Mesenchymal stem cell (in vitro differentiated cells and primary cell): ENCODE data around the gene NEK11.

Source experiments
- DNase-seq: peaks from one replicate; pipeline ENCODE4 v3.0.0-alpha.2; 2013
- H2AFZ ChIP-seq: one replicate; pipeline ENCODE4 v1.6.1; 2013; ENCODE audit warnings: low read depth, mild to moderate bottlenecking, control low read depth, inconsistent platforms, low read length, moderate library complexity
- H2AK5ac ChIP-seq: 2 replicates; pipeline ENCODE4 v1.6.1; 2013; ENCODE audit warnings: low read length, moderate library complexity, mild to moderate bottlenecking, inconsistent platforms; ENCODE audit not compliant: severe bottlenecking
- H2BK120ac ChIP-seq: one replicate; pipeline ENCODE4 v1.6.1; 2013; ENCODE audit warnings: low read depth, mild to moderate bottlenecking, inconsistent platforms, low read length, moderate library complexity
- H2BK12ac ChIP-seq, 2 experiments: one replicate each; pipeline ENCODE4 v1.6.1; 2013; ENCODE audit warnings: inconsistent platforms in 2 of 2, low read length in 2 of 2, mild to moderate bottlenecking in 2 of 2, moderate library complexity in 2 of 2, control low read depth in 1 of 2
- H2BK15ac ChIP-seq: one replicate; pipeline ENCODE4 v1.6.1; 2013; ENCODE audit warnings: mild to moderate bottlenecking, low read depth, inconsistent platforms; ENCODE audit not compliant: poor library complexity, severe bottlenecking
- H2BK5ac ChIP-seq: 2 replicates; pipeline ENCODE4 v1.6.1; 2013; ENCODE audit warnings: low read depth, mild to moderate bottlenecking, low read length, control low read depth, inconsistent platforms; ENCODE audit not compliant: poor library complexity, severe bottlenecking
- H3K14ac ChIP-seq, 2 experiments: one replicate each; pipeline ENCODE4 v1.6.1; 2013; ENCODE audit warnings: inconsistent platforms in 2 of 2, low read length in 2 of 2, control low read depth in 1 of 2, mild to moderate bottlenecking in 1 of 2, moderate library complexity in 1 of 2
- H3K18ac ChIP-seq, 2 experiments: one replicate each; pipeline ENCODE4 v1.6.1; 2013; ENCODE audit warnings: inconsistent platforms in 2 of 2, low read length in 2 of 2, control low read depth in 1 of 2, low read depth in 1 of 2, mild to moderate bottlenecking in 1 of 2
- H3K23ac ChIP-seq, 2 experiments: one replicate each; pipeline ENCODE4 v1.6.1; 2013; ENCODE audit warnings: inconsistent platforms in 2 of 2, low read length in 2 of 2, mild to moderate bottlenecking in 2 of 2, moderate library complexity in 2 of 2, control low read depth in 1 of 2
- H3K27ac ChIP-seq: 2 replicates; pipeline ENCODE4 v1.5.1; 2013; ENCODE audit warnings: mild to moderate bottlenecking, moderate library complexity, low read length, control low read depth, inconsistent platforms; ENCODE audit not compliant: poor library complexity, severe bottlenecking
- H3K27me3 ChIP-seq, 2 experiments: 2 replicates each; pipeline versions ENCODE4 v1.6.1 to v1.7.0; 2013; ENCODE audit warnings: low read length in 2 of 2, mild to moderate bottlenecking in 2 of 2, moderate library complexity in 2 of 2, control low read depth in 1 of 2, inconsistent platforms in 1 of 2; ENCODE audit not compliant: control insufficient read depth in 1 of 2, insufficient read depth in 1 of 2
- H3K36me3 ChIP-seq, 2 experiments: 2 replicates each; pipeline versions ENCODE4 v1.6.1 to v1.7.0; 2013; ENCODE audit warnings: low read length in 2 of 2, control low read depth in 1 of 2, inconsistent platforms in 1 of 2, low read depth in 1 of 2, mild to moderate bottlenecking in 1 of 2; ENCODE audit not compliant: insufficient read depth in 2 of 2, control insufficient read depth in 1 of 2
- H3K4ac ChIP-seq, 2 experiments: one replicate each; pipeline ENCODE4 v1.6.1; 2013; ENCODE audit warnings: inconsistent platforms in 2 of 2, low read length in 2 of 2, mild to moderate bottlenecking in 2 of 2, moderate library complexity in 2 of 2, control low read depth in 1 of 2, low read depth in 1 of 2
- H3K4me1 ChIP-seq: 2 replicates; pipeline ENCODE4 v1.6.1; 2013; ENCODE audit warnings: low read depth, low read length, control low read depth; ENCODE audit not compliant: control insufficient read depth, insufficient read depth
- H3K4me2 ChIP-seq: 2 replicates; pipeline ENCODE4 v1.6.1; 2013; ENCODE audit warnings: low read length, mild to moderate bottlenecking, inconsistent platforms; ENCODE audit not compliant: poor library complexity, severe bottlenecking
- H3K4me3 ChIP-seq, 2 experiments: 2 replicates each; pipeline versions ENCODE4 v1.5.1 to v1.7.0; 2013; ENCODE audit warnings: low read length in 2 of 2, mild to moderate bottlenecking in 2 of 2, control low read depth in 1 of 2, low read depth in 1 of 2; ENCODE audit not compliant: insufficient read depth in 1 of 2
- H3K79me1 ChIP-seq: replicated peaks from 2 replicates; pipeline ENCODE4 v1.6.1; 2013; ENCODE audit warnings: mild to moderate bottlenecking, control low read depth, low read length, inconsistent platforms; ENCODE audit not compliant: poor library complexity, severe bottlenecking
- H3K9ac ChIP-seq: 2 replicates; pipeline ENCODE4 v1.7.0; 2013; ENCODE audit warnings: mild to moderate bottlenecking, low read length, moderate library complexity
- H3K9me3 ChIP-seq: 2 replicates; pipeline ENCODE4 v1.7.0; 2013; ENCODE audit warnings: mild to moderate bottlenecking, low read length; ENCODE audit not compliant: control insufficient read depth
- H4K8ac ChIP-seq: one replicate; pipeline ENCODE4 v1.6.1; 2013; ENCODE audit warnings: inconsistent platforms, mild to moderate bottlenecking, low read length, moderate library complexity
- H4K91ac ChIP-seq: one replicate; pipeline ENCODE4 v1.6.1; 2013; ENCODE audit warnings: mild to moderate bottlenecking, low read length, inconsistent platforms
- WGBS: methylation state at CpG from one replicate; pipeline ENCODE4 v1.1.7; 2013; ENCODE audit warnings: mixed read lengths; 5-methylcytosine and 5-hydroxymethylcytosine counted together

The NEK11 gene

DNA sequence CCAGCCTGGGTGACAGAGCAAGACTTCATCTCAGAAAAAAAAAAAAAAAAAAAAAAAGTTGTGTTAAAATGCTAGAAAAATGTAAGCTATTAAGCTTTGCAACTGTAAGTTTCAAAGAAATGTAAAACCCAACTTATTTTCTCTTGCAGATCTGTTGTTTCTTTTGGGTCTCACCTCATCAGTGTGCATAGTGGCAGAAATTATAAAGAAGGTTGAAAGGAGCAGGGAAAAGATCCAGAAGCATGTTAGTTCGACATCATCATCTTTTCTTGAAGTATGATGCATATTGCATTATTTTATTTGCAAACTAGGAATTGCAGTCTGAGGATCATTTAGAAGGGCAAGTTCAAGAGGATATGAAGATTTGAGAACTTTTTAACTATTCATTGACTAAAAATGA lies 25.6 kb upstream of the NEK11 start:
- no peak for DNase-seq
- no peak overlapping the region for H2BK120ac ChIP-seq
- no peak overlapping the region for H3K4me2 ChIP-seq
- H2BK12ac ChIP-seq, result no peak overlapping the region
- no peak overlapping the region for H2AFZ ChIP-seq
- H3K23ac ChIP-seq, result no peak overlapping the region
- H3K4me1 ChIP-seq, result no peaks in the 10 kb centered on the region
- no peak overlapping the region for H3K18ac ChIP-seq
- H3K9ac ChIP-seq, result no peak overlapping the region
- H3K79me1 ChIP-seq, result peaks cover 6% of the 10 kb centered on the region
- H3K4ac ChIP-seq, result no peak overlapping the region
- H3K4me3 ChIP-seq, result no peak overlapping the region
- no peaks in the 10 kb centered on the region for H3K9me3 ChIP-seq
- H3K27me3 ChIP-seq, result no peaks in the 10 kb centered on the region
- no peak overlapping the region for H2BK5ac ChIP-seq
- H4K8ac ChIP-seq, result no peak overlapping the region
- no peak overlapping the region for H3K27ac ChIP-seq
- H3K36me3 ChIP-seq, result peaks cover 0 to 43% of the 10 kb centered on the region in 2 experiments
- no peak overlapping the region for H3K14ac ChIP-seq
- H2BK15ac ChIP-seq, result no peak overlapping the region
- H2AK5ac ChIP-seq, result no peak overlapping the region
- no peak overlapping the region for H4K91ac ChIP-seq
- 100% methylated on average over 1 of the region's 1 CpG for WGBS

DNA sequence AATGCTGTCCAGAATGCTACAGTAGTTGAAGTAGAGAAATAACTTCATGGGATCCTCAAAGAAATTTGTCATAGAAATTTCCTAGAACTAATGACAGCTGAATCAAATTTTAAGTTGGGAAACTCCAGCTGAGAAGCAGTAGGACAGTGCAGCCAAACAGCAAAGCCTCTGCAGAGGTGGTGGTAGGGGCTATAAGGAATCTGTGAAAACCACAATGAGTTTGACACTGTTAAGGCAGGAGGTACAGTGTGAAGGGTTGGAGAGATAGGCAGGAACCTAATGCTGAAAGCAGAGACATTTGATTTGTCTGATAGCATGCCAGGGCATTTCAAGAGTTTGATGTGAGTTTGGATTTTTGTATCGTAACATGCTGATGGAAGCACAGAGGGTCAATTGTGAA lies 22.1 kb upstream of the NEK11 start:
- 100% methylated on average over 1 of the region's 1 CpG for WGBS

DNA sequence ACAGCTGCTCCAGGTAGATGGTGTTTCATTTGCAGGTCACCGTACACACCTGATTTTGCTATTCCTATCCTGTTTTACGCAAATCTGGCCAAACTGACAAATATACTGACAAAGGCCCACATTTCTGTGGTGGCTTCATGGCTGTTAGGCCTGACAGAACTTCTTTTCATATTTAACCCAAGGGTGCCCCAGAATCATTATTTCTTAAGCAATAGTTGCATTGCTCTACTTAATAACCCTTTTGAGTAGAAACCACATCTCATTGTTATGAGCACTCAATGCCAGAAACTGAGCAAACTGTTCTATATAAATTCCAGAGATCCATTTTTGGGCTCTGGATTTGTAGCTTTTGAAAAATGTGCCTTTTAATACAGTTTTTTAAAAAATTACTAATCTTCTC lies 19.4 kb upstream of the NEK11 start:
- 100% methylated on average over 2 of the region's 2 CpGs for WGBS
- Histone ChIP-seq H3K27ac (no peak overlapping the region), H2BK15ac (no peak overlapping the region), H3K27me3 (no peaks in the 10 kb centered on the region), H3K36me3 (peaks cover 0 to 50% of the 10 kb centered on the region in 2 experiments), H3K4ac (no peak overlapping the region), H3K23ac (no peak overlapping the region), H3K9ac (no peak overlapping the region), H3K4me3 (no peak overlapping the region), H3K79me1 (peaks cover 14% of the 10 kb centered on the region), H2BK12ac (no peak overlapping the region), H3K14ac (no peak overlapping the region), H3K9me3 (no peaks in the 10 kb centered on the region), H2BK5ac (no peak overlapping the region), H2AFZ (no peak overlapping the region), H3K18ac (no peak overlapping the region), H3K4me1 (no peaks in the 10 kb centered on the region), H2AK5ac (no peak overlapping the region), H4K91ac (no peak overlapping the region), H3K4me2 (no peak overlapping the region), H2BK120ac (no peak overlapping the region), H4K8ac (no peak overlapping the region)
- no peak for DNase-seq

More for the DNA sequence above, 22.1 kb upstream of the NEK11 start:
- Histone ChIP-seq H2AFZ (no peak overlapping the region), H3K79me1 (peaks cover 9% of the 10 kb centered on the region), H3K27me3 (no peaks in the 10 kb centered on the region), H3K36me3 (peaks cover 0 to 30% of the 10 kb centered on the region in 2 experiments), H2BK120ac (no peak overlapping the region), H3K23ac (no peak overlapping the region), H3K4me1 (no peaks in the 10 kb centered on the region), H2BK12ac (no peak overlapping the region), H2BK5ac (no peak overlapping the region), H3K9ac (no peak overlapping the region), H3K27ac (no peak overlapping the region), H2BK15ac (no peak overlapping the region), H3K4me2 (no peak overlapping the region), H4K91ac (no peak overlapping the region), H3K9me3 (no peaks in the 10 kb centered on the region), H4K8ac (no peak overlapping the region), H3K4me3 (no peak overlapping the region), H3K4ac (no peak overlapping the region), H2AK5ac (no peak overlapping the region), H3K14ac (no peak overlapping the region), H3K18ac (no peak overlapping the region)
- no peak for DNase-seq

DNA sequence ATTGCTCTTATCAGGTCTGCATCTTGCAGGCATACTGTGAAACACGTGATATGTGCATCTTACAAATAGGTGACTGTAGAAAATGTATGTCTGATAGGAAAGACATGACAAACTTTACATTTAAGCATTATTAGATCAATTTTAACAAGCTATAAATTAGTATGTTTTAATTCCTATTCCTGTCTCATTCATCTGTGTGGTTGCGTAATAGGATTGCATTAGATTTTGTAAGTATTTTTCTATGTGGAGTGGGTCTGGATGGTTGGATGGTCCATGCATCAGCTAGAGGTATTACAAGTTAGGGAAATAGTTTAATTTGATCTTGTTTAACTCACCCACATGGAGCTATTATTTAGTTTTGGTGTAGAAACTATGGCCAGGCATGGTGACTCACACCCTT lies 18.9 kb upstream of the NEK11 start:
- H3K79me1 ChIP-seq, result peaks cover 14% of the 10 kb centered on the region
- no peaks in the 10 kb centered on the region for H3K4me1 ChIP-seq
- H4K91ac ChIP-seq, result no peak overlapping the region
- H3K4me3 ChIP-seq, result no peak overlapping the region
- no peak overlapping the region for H2BK12ac ChIP-seq
- H3K9me3 ChIP-seq, result no peaks in the 10 kb centered on the region
- no peak overlapping the region for H4K8ac ChIP-seq
- no peak for DNase-seq
- no peak overlapping the region for H3K23ac ChIP-seq
- no peak overlapping the region for H2BK120ac ChIP-seq
- no peak overlapping the region for H3K18ac ChIP-seq
- H3K4ac ChIP-seq, result no peak overlapping the region
- H3K27ac ChIP-seq, result no peak overlapping the region
- no peaks in the 10 kb centered on the region for H3K27me3 ChIP-seq
- no peak overlapping the region for H2AK5ac ChIP-seq
- no peak overlapping the region for H3K9ac ChIP-seq
- no peak overlapping the region for H2AFZ ChIP-seq
- 100% methylated on average over 1 of the region's 2 CpGs for WGBS
- H3K4me2 ChIP-seq, result no peak overlapping the region
- no peak overlapping the region for H3K14ac ChIP-seq
- no peak overlapping the region for H2BK15ac ChIP-seq
- no peak overlapping the region for H2BK5ac ChIP-seq
- peaks cover 0 to 56% of the 10 kb centered on the region in 2 experiments for H3K36me3 ChIP-seq
